Progenitor cell of endocrine pancreas (in vitro differentiated cells): ENCODE measurements around the gene MOV10L1. TPM values are rescaled to one million over a fixed set of nuclear protein-coding genes. Genes with fewer than 3 reads are reported as not detected.

Experiments used
- DNase-seq: peaks from one replicate; pipeline ENCODE4 v3.0.0; 2021; ENCODE audit warnings: low spot score; ENCODE audit not compliant: unreplicated experiment
- H3K27ac Mint-ChIP-seq: 2 replicates; pipeline ENCODE4 v1.8.0; 2021; ENCODE audit warnings: mild to moderate bottlenecking, moderate library complexity, mixed read lengths
- H3K27me3 Mint-ChIP-seq: 2 replicates; pipeline ENCODE4 v1.8.0; 2021; ENCODE audit warnings: mixed read lengths
- H3K36me3 Mint-ChIP-seq: 2 replicates; pipeline ENCODE4 v1.8.0; 2022; ENCODE audit warnings: mixed read lengths; ENCODE audit not compliant: insufficient read depth
- H3K4me1 Mint-ChIP-seq: 2 replicates; pipeline ENCODE4 v1.8.0; 2021; ENCODE audit warnings: low read depth, mixed read lengths
- H3K4me3 Mint-ChIP-seq: 2 replicates; pipeline ENCODE4 v1.8.0; 2021; ENCODE audit warnings: low read depth, mild to moderate bottlenecking, moderate library complexity, mixed read lengths
- H3K9me3 Mint-ChIP-seq: 2 replicates; pipeline ENCODE4 v1.8.0; 2021; ENCODE audit warnings: low read depth, mixed read lengths
- total RNA-seq: library from RNA; stranded (reverse); gene quantifications from 2 replicates; pipeline ENCODE4 v1.2.1, GENCODE V29; 2021
- TF ChIP-seq, protein P1 (sequence below): fragments of 200-600 bp; sonication (generic); IDR thresholded peaks from one replicate; pipeline ENCODE4 v1.5.0; 2021; ENCODE audit warnings: antibody characterized with exemption, mild to moderate bottlenecking; ENCODE audit not compliant: unreplicated experiment

Gene MOV10L1
- total RNA-seq, 1 donor from 2014 or later = 0.22 TPM

DNA sequence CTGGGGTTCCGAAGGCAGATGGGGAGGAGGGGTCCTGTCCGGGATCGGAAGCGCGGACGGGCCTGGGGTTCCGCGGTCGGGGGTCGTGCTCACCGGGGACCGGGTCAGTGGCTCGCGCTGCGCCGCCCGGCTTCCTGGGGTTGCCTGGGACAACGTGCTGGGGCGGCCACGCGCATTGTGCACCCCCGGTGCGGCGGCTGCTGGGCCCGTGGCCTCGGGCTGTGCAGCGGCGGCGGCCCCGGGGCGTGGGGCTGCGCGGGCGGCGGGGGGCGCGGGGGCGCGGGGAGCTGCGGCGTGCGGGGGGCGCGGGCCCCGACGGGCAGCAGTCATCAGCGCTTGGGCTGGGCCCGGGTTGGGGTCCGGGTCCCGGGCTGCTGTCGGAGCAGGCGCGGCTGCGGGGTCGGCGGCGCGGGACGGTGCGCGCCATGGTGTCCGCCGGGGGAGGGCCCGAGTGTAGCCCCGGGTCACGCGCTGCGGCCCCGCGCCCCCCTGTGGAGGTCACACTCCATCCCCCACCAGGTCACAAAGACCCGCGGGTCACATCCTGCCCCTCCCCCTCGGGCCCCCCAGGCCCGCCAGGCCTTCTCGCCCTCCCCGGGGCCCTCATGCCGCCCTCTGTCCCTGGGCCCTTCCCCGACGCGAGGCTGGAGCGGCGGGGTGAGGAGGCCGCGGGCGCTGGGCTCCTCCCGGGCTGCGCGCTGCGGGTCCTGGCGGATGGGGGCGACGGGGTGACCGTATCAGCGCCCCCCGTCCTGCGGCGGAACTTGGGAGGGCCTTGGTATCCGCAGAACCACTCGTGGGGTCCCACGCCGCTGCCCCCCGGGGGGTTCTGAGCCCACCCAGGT is 31.5 kb upstream of the MOV10L1 start, which contains the start of gene TTLL8:
Gene TTLL8, minus strand, starts transcription at position 238 of the 845 bp plus-strand sequence.
- no peak for DNase-seq
- H3K27ac Mint-ChIP-seq = peak within 1 kb of the TSS; percentile 67
- no peaks in the 10 kb centered on the region for H3K36me3 Mint-ChIP-seq
- peak within 1 kb of the TSS; percentile 49 for H3K4me3 Mint-ChIP-seq
- H3K27me3 Mint-ChIP-seq = peaks cover 9% of the 10 kb centered on the region
- peaks cover 26% of the 10 kb centered on the region for H3K4me1 Mint-ChIP-seq
- TF ChIP-seq, protein P1, sequence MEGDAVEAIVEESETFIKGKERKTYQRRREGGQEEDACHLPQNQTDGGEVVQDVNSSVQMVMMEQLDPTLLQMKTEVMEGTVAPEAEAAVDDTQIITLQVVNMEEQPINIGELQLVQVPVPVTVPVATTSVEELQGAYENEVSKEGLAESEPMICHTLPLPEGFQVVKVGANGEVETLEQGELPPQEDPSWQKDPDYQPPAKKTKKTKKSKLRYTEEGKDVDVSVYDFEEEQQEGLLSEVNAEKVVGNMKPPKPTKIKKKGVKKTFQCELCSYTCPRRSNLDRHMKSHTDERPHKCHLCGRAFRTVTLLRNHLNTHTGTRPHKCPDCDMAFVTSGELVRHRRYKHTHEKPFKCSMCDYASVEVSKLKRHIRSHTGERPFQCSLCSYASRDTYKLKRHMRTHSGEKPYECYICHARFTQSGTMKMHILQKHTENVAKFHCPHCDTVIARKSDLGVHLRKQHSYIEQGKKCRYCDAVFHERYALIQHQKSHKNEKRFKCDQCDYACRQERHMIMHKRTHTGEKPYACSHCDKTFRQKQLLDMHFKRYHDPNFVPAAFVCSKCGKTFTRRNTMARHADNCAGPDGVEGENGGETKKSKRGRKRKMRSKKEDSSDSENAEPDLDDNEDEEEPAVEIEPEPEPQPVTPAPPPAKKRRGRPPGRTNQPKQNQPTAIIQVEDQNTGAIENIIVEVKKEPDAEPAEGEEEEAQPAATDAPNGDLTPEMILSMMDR = no peak
- H3K9me3 Mint-ChIP-seq = peaks cover 8% of the 10 kb centered on the region

DNA sequence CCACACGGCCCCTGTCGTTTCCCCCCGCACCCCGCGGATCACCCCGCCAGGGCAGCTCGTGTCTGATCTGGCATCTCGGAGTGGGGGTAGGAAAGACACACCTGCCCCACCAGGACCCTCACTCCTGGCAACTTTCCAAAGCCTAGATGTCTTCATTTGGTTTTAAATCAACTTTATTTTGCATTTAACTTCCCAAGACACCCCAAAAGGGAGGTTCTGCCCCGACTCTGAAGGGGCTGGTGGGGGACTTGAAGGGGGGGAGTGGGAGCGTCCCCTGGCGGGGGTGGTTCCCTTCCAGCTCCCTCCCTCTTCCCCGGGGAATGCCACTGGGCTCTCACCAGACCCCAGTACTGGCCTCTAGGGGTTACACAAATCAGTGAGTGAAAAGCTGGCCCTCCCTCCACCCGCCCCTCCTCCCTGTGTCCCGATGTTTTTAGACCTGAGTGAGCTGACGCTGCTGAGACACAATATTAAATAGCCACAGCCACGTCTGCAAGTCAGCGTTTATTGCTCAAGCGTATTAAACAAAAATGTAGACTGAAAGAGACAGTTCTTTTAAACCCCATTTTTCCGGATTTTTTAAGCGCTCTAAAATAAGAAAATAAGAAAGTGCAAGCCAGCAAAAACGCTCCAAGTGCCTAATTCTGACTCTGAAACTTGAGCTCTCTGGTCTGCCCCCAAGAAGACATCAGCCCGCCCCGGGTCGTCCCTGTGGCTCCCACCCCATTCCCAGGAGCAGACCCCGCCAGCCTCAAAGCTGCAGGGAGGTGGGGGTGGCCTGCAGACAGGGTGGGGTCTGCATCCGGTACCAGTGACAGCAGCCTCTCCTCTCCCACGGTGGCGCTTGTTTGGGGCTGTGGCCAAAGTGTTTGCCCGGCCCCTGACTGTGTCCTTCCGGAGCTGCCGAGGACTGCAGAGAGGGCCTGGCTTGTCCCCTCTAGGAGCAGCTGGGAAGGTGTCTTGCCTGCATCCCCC is 30.6 kb upstream of the MOV10L1 start:
- DNase-seq = no peak
- Mint-ChIP-seq H3K4me1 (peaks cover 26% of the 10 kb centered on the region), H3K36me3 (no peaks in the 10 kb centered on the region), H3K4me3 (peak overlapping the region; percentile 49), H3K9me3 (no peaks in the 10 kb centered on the region), H3K27ac (peak overlapping the region; percentile 92), H3K27me3 (peaks cover 5% of the 10 kb centered on the region)
- TF ChIP-seq, protein P1 = peak; percentile 49

DNA sequence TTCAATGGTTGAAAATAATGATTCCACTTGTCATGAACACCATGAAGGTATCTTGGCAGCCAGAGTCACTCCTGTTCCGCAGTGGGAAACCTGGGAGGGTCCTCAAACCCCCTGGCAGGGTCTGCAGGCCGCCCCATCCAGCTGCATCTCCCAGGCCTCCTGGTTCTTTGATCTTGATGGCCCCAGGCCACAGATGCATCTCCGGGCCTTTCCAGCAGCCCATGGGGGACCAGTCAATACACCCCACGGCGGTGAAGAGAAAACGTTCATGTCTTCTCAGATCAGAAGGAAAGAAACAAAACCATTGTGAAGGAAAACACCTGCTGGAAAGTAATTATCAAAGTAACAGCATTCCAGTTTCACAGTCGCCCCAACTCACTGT is 29.9 kb upstream of the MOV10L1 start:
- Mint-ChIP-seq H3K36me3 (no peaks in the 10 kb centered on the region), H3K4me3 (peak overlapping the region; percentile 31), H3K9me3 (no peaks in the 10 kb centered on the region), H3K4me1 (peaks cover 26% of the 10 kb centered on the region), H3K27me3 (peaks cover 5% of the 10 kb centered on the region), H3K27ac (peak overlapping the region; percentile 92)
- DNase-seq = no peak
- TF ChIP-seq, protein P1 = no peak

DNA sequence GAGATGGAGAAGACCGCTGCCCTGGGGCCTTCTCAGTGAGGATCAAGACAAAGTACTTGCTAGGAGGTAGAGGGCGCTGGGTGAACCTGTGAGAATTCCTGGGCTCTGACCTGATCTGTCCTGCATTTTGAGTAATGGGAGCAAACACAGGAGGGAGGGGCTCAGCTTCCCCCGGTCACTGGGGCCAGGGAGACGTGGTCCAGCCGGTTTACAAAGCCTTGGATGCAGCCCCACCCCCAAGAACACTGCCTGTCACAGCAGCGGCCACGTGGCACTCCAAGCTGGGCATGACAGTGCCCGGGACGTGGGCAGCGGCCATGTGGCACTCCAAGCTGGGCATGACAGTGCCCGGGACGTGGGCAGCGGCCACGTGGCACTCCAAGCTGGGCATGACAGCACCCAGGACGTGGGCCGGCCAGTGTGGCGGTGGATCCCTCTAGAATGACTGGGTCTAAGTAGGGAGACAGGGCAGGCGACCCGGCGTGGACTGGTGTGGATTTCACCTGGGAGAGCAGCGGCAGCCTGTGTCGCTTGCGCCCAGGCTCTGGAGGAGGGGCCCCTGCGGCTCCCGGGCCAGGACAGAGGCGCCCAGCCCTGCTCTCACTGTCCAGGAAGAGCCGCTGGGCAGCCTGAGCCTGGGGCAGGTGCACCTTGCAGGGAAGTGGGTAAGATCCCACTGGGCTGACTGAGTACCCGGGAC is 29.2 kb upstream of the MOV10L1 start:
- H3K9me3 Mint-ChIP-seq = no peaks in the 10 kb centered on the region
- DNase-seq = peak; percentile 74
- peak overlapping the region; percentile 92 for H3K27ac Mint-ChIP-seq
- no peaks in the 10 kb centered on the region for H3K36me3 Mint-ChIP-seq
- H3K4me3 Mint-ChIP-seq = no peak overlapping the region
- TF ChIP-seq, protein P1 = peak; percentile 42
- peaks cover 26% of the 10 kb centered on the region for H3K4me1 Mint-ChIP-seq
- H3K27me3 Mint-ChIP-seq = peaks cover 7% of the 10 kb centered on the region
